Esophagus muscularis mucosa (tissue), 4 donors: ENCODE data around the gene RETN. TPM values are rescaled to one million over a fixed set of nuclear protein-coding genes. Genes with fewer than 3 reads are reported as not detected.
"Not testable (repeated sequence)": the region's sequence is repeated elsewhere in the genome, so short reads cannot be mapped to it uniquely, and the experiment has no call there.

Source experiments
- DNase-seq: peaks from one replicate; pipeline ENCODE4 v3.0.0-alpha.2; 2017; ENCODE audit errors: extremely low spot score
- H3K27ac ChIP-seq, 4 donors: fragments of 200-600 bp; sonication (generic); replicated peaks in 1 of 4; 1 replicate in 3 of 4; 2 replicates in 1 of 4; pipeline ENCODE4 v1.5.1; 2016 to 2019; ENCODE audit warnings: mild to moderate bottlenecking in 1 of 4
- H3K27me3 ChIP-seq, 4 donors: fragments of 200-600 bp; sonication (generic); one replicate each; pipeline versions ENCODE4 v1.5.1 to v1.6.0; 2016 to 2019
- H3K36me3 ChIP-seq, 4 donors: fragments of 200-600 bp; sonication (generic); one replicate each; pipeline ENCODE4 v1.5.1; 2016 to 2019
- H3K4me1 ChIP-seq, 4 donors: fragments of 200-600 bp; sonication (generic); one replicate each; pipeline ENCODE4 v1.5.1; 2016 to 2019
- H3K4me3 ChIP-seq, 4 donors: fragments of 200-600 bp; sonication (generic); 1 replicate in 2 of 4; 2 replicates in 2 of 4; pipeline ENCODE4 v1.5.1; 2016 to 2019; ENCODE audit warnings: mild to moderate bottlenecking in 4 of 4, moderate library complexity in 1 of 4
- H3K9me3 ChIP-seq, 4 donors: fragments of 200-600 bp; sonication (generic); 1 replicate in 3 of 4; 2 replicates in 1 of 4; pipeline ENCODE4 v1.5.1; 2016 to 2019
- CTCF ChIP-seq, 3 experiments: fragments of 200-600 bp in 2 of 3; fragments of 450-650 bp in 1 of 3; sonication (generic) in 2 of 3; IDR thresholded peaks; one replicate each; pipeline ENCODE4 v1.5.1; 2017 to 2019; ENCODE audit warnings: antibody characterized with exemption in 3 of 3, mild to moderate bottlenecking in 2 of 3, moderate library complexity in 1 of 3
- EP300 ChIP-seq: sonication (generic); formaldehyde crosslinking; IDR thresholded peaks from one replicate; pipeline ENCODE4 v1.6.1; 2017; ENCODE audit warnings: antibody characterized with exemption
- POLR2A ChIP-seq: fragments of 450-650 bp; IDR thresholded peaks from one replicate; pipeline ENCODE4 v1.6.1; 2017; ENCODE audit warnings: antibody characterized with exemption, moderate library complexity, mild to moderate bottlenecking, low read depth
- POLR2AphosphoS5 ChIP-seq, 2 donors: sonication (generic); formaldehyde crosslinking; IDR thresholded peaks; one replicate each; pipeline ENCODE4 v1.6.1; 2017; ENCODE audit warnings: antibody characterized with exemption in 2 of 2
- WGBS: methylation state at CpG from one replicate; pipeline ENCODE4 v1.1.5; 2018; 5-methylcytosine and 5-hydroxymethylcytosine counted together
- intact Hi-C: fragments of 100-400 bp; cut with DNase I; formaldehyde crosslinking; loops from one replicate; pipeline ENCODE4 v1.15.1; 2023
- total RNA-seq, 4 donors: library from RNA; depleted of rRNA; stranded (reverse); fragments of >200 nt; gene quantifications; one replicate each; pipeline versions ENCODE4 v1.1.0 to v1.2.1, GENCODE V29; 2016

The RETN gene
- total RNA-seq, 4 donors from 2014 or later = 1.3 TPM; not detected in 3

GRCh38 chr19:7641290-7642276, 27.3 kb upstream of the RETN start:
- peaks cover 0 to 10% (median 5%) of the 10 kb centered on the region in 4 donors for H3K4me1 ChIP-seq
- peaks cover 0 to 94% (median 20%) of the 10 kb centered on the region in 4 donors for H3K27me3 ChIP-seq
- no peaks in the 10 kb centered on the region for H3K36me3 ChIP-seq
- H3K9me3 ChIP-seq = no peaks in the 10 kb centered on the region
- TF ChIP-seq EP300 (no peak), CTCF (IDR thresholded peaks at IDR 0.05) (no peak), POLR2A (no peak), POLR2AphosphoS5 (IDR thresholded peaks at IDR 0.05) (no peak)
- H3K27ac ChIP-seq = no peak overlapping the region
- intact Hi-C loops = no loop called here
- H3K4me3 ChIP-seq = no peak overlapping the region
- WGBS = 84% methylated on average over 38 of the region's 43 CpGs
- DNase-seq = no peak

- TF ChIP-seq EP300 (no peak), CTCF (IDR thresholded peaks at IDR 0.05) (no peak), POLR2AphosphoS5 (IDR thresholded peaks at IDR 0.05) (no peak), POLR2A (no peak)
- H3K27me3 ChIP-seq = peaks cover 0 to 94% (median 12%) of the 10 kb centered on the region in 4 donors
- H3K9me3 ChIP-seq = no peaks in the 10 kb centered on the region
- no peak overlapping the region for H3K27ac ChIP-seq
- DNase-seq = no peak
- WGBS = 85% methylated on average over 22 of the region's 27 CpGs
- no peaks in the 10 kb centered on the region for H3K36me3 ChIP-seq
- intact Hi-C loops = no loop called here
- no peak overlapping the region for H3K4me3 ChIP-seq
- peaks cover 0 to under 1% (median 0%) of the 10 kb centered on the region in 4 donors for H3K4me1 ChIP-seq
Measured at GRCh38 chr19:7642295-7643030, 26.4 kb upstream of the RETN start.

GRCh38 chr19:7643031-7643415, 25.8 kb upstream of the RETN start:
- H3K27ac ChIP-seq = no peak overlapping the region
- peaks cover 0 to 91% (median 6%) of the 10 kb centered on the region in 4 donors for H3K27me3 ChIP-seq
- TF ChIP-seq EP300 (no peak), POLR2A (no peak), CTCF (IDR thresholded peaks at IDR 0.05) (no peak), POLR2AphosphoS5 (IDR thresholded peaks at IDR 0.05) (no peak)
- no peak for DNase-seq
- no peak overlapping the region for H3K4me3 ChIP-seq
- no peaks in the 10 kb centered on the region for H3K36me3 ChIP-seq
- intact Hi-C loops = no loop called here
- 81% methylated on average over 8 of the region's 8 CpGs for WGBS
- H3K4me1 ChIP-seq = no peaks in the 10 kb centered on the region
- H3K9me3 ChIP-seq = no peaks in the 10 kb centered on the region

- H3K36me3 ChIP-seq, H3K27ac ChIP-seq, DNase-seq, H3K9me3 ChIP-seq, intact Hi-C loops, H3K4me3 ChIP-seq, H3K4me1 ChIP-seq: not testable (repeated sequence)
- H3K27me3 ChIP-seq = peaks cover 0 to 88% (median 4%) of the 10 kb centered on the region in 4 donors
- 80% methylated on average over 9 of the region's 10 CpGs for WGBS
Measured at GRCh38 chr19:7643629-7644549, 25.0 kb upstream of the RETN start.
